IMR-90 (cell line): ENCODE measurements around the gene HBM. TPM values are rescaled to one million over a fixed set of nuclear protein-coding genes. Genes with fewer than 3 reads are reported as not detected.

Experiments
- ATAC-seq: fragments of 200-7000 bp; cut with Tn5 transposase; 2 replicates; pipeline ENCODE4 v1.9.1; 2020; ENCODE audit warnings: low read depth, mild to moderate bottlenecking, moderate library complexity
- BruUV-seq: library from RNA; stranded (reverse); fragments of 400-500 nt; replicated peaks from 2 replicates; lab custom pipeline; 2021; lab: Mats Ljungman, UMichigan
- CTCF ChIA-PET: fragments of 300-600 bp; formaldehyde crosslinking; extraction: SDS; loops from one replicate; lab custom pipeline; 2021; ENCODE audit warnings: antibody characterized with exemption; lab: Yijun Ruan, JAX
- POLR2A ChIA-PET: fragments of 300-600 bp; sonication (Branson Sonifier 250); formaldehyde crosslinking; loops from one replicate; lab custom pipeline; 2022; ENCODE audit warnings: antibody characterized with exemption; ENCODE audit not compliant: unreplicated experiment; lab: Charles Lee
- DNase-seq: peaks from one replicate; pipeline ENCODE4 v3.0.0; 2013
- H2AFZ ChIP-seq: replicated peaks from 2 replicates; pipeline ENCODE3; 2013; ENCODE audit warnings: low read length, mild to moderate bottlenecking; ENCODE audit not compliant: poor library complexity
- H2AK5ac ChIP-seq: 2 replicates; pipeline ENCODE4 v1.6.1; 2013; ENCODE audit warnings: low read depth, low read length, inconsistent platforms
- H2AK9ac ChIP-seq: replicated peaks from 2 replicates; pipeline ENCODE3; 2013; ENCODE audit warnings: mild to moderate bottlenecking, low read depth, low read length, moderate library complexity; ENCODE audit not compliant: poor library complexity
- H2BK120ac ChIP-seq: 2 replicates; pipeline ENCODE4 v1.6.1; 2013; ENCODE audit warnings: low read depth, low read length, inconsistent platforms
- H2BK15ac ChIP-seq: 3 replicates; pipeline ENCODE4 v1.6.1; 2013; ENCODE audit warnings: low read depth, low read length, inconsistent platforms
- H2BK20ac ChIP-seq: 2 replicates; pipeline ENCODE4 v1.6.1; 2013; ENCODE audit warnings: low read depth, mild to moderate bottlenecking, inconsistent platforms, low read length, moderate library complexity
- H2BK5ac ChIP-seq: 2 replicates; pipeline ENCODE4 v1.6.1; 2013; ENCODE audit warnings: mild to moderate bottlenecking, low read depth, low read length, inconsistent platforms; ENCODE audit not compliant: poor library complexity, severe bottlenecking
- H3K14ac ChIP-seq: replicated peaks from 2 replicates; pipeline ENCODE4 v1.6.1; 2013; ENCODE audit warnings: low read depth, low read length, inconsistent platforms
- H3K18ac ChIP-seq: 2 replicates; pipeline ENCODE4 v1.6.1; 2013; ENCODE audit warnings: low read depth, low read length, control low read depth
- H3K23ac ChIP-seq: 2 replicates; pipeline ENCODE4 v1.6.1; 2013; ENCODE audit warnings: low read depth, low read length, inconsistent platforms
- H3K27ac ChIP-seq: 2 replicates; pipeline ENCODE4 v1.5.1; 2013; ENCODE audit warnings: mild to moderate bottlenecking, control low read depth, low read length; ENCODE audit not compliant: insufficient read depth
- H3K27me3 ChIP-seq: 2 replicates; pipeline ENCODE4 v1.6.1; 2013; ENCODE audit warnings: low read length; ENCODE audit not compliant: control insufficient read depth, insufficient read depth
- H3K36me3 ChIP-seq: 2 replicates; pipeline ENCODE4 v1.6.1; 2013; ENCODE audit warnings: low read length, mixed read lengths; ENCODE audit not compliant: control insufficient read depth, insufficient read depth
- H3K4ac ChIP-seq: 2 replicates; pipeline ENCODE4 v1.6.1; 2013; ENCODE audit warnings: low read depth, low read length, inconsistent platforms
- H3K4me1 ChIP-seq: 2 replicates; pipeline ENCODE4 v1.6.1; 2013; ENCODE audit warnings: low read length, mixed read lengths; ENCODE audit not compliant: control insufficient read depth, insufficient read depth
- H3K4me2 ChIP-seq: 2 replicates; pipeline ENCODE4 v1.6.1; 2013; ENCODE audit warnings: low read depth, mild to moderate bottlenecking, control low read depth, low read length, moderate library complexity
- H3K4me3 ChIP-seq: 2 replicates; pipeline ENCODE4 v1.5.1; 2013; ENCODE audit warnings: low read depth, mild to moderate bottlenecking, control low read depth, low read length, moderate library complexity; ENCODE audit not compliant: insufficient read depth
- H3K56ac ChIP-seq: 2 replicates; pipeline ENCODE4 v1.6.1; 2013; ENCODE audit warnings: low read length, inconsistent platforms; ENCODE audit not compliant: insufficient read depth; ENCODE audit errors: extremely low read depth
- H3K79me1 ChIP-seq, 2 experiments: 2 replicates each; pipeline ENCODE4 v1.6.1; 2013; ENCODE audit warnings: low read length in 2 of 2, inconsistent platforms in 1 of 2, low read depth in 1 of 2
- H3K9ac ChIP-seq: 2 replicates; pipeline ENCODE4 v1.6.1; 2013; ENCODE audit warnings: low read depth, low read length, control low read depth
- H3K9me1 ChIP-seq: 2 replicates; pipeline ENCODE4 v1.6.1; 2013; ENCODE audit warnings: low read length, inconsistent platforms; ENCODE audit not compliant: insufficient read depth
- H3K9me3 ChIP-seq: 2 replicates; pipeline ENCODE4 v1.6.1; 2013; ENCODE audit warnings: low read length; ENCODE audit not compliant: control insufficient read depth, insufficient read depth
- H4K20me1 ChIP-seq: 2 replicates; pipeline ENCODE4 v1.6.1; 2013; ENCODE audit warnings: low read length, inconsistent platforms; ENCODE audit not compliant: insufficient read depth
- H4K5ac ChIP-seq: 2 replicates; pipeline ENCODE4 v1.6.1; 2013; ENCODE audit warnings: mild to moderate bottlenecking, low read depth, low read length, control low read depth
- H4K8ac ChIP-seq, 2 experiments: 2 replicates each; pipeline ENCODE4 v1.6.1; 2013; ENCODE audit warnings: low read depth in 2 of 2, low read length in 2 of 2, control low read depth in 1 of 2, inconsistent platforms in 1 of 2
- H4K91ac ChIP-seq: 2 replicates; pipeline ENCODE4 v1.6.1; 2013; ENCODE audit warnings: low read depth, low read length, inconsistent platforms; ENCODE audit not compliant: insufficient read depth
- CEBPB ChIP-seq: IDR thresholded peaks from 2 replicates; pipeline ENCODE4 v1.6.1; 2012; ENCODE audit warnings: low read depth, low read length, improper control_type of control experiment
- CHD1 ChIP-seq: IDR thresholded peaks from 2 replicates; pipeline ENCODE4 v1.6.1; 2012; ENCODE audit warnings: low read depth, low read length, improper control_type of control experiment
- CTCF ChIP-seq: conservative IDR thresholded peaks from 2 replicates; pipeline ENCODE4 v1.5.1; 2012; ENCODE audit warnings: mild to moderate bottlenecking, low read depth, low read length, improper control_type of control experiment
- MAZ ChIP-seq: IDR thresholded peaks from 2 replicates; pipeline ENCODE4 v1.6.1; 2012; ENCODE audit warnings: low read depth, mild to moderate bottlenecking, low read length, improper control_type of control experiment, moderate library complexity, borderline replicate concordance
- RFX5 ChIP-seq: IDR thresholded peaks from 2 replicates; pipeline ENCODE4 v1.8.0; 2012; ENCODE audit warnings: low read depth, mild to moderate bottlenecking, low read length, moderate library complexity
- SMC3 ChIP-seq: fragments of 150-350 bp; IDR thresholded peaks from 2 replicates; pipeline ENCODE4 v1.6.1; 2016; ENCODE audit warnings: low read depth, mild to moderate bottlenecking, antibody characterized with exemption, low read length, moderate library complexity
- USF2 ChIP-seq: fragments of 150-350 bp; IDR thresholded peaks from 2 replicates; pipeline ENCODE4 v1.6.1; 2017; ENCODE audit warnings: mild to moderate bottlenecking, antibody characterized with exemption, low read length, low read depth
- WGBS, 2 experiments: methylation state at CpG; one replicate each; pipeline versions ENCODE4 v1.1.5 to v1.1.7; 2013; ENCODE audit warnings: missing lambda C conversion rate in 2 of 2; ENCODE audit not compliant: insufficient read length in 1 of 2; ENCODE audit errors: extremely low coverage in 2 of 2; 5-methylcytosine and 5-hydroxymethylcytosine counted together
- dilution Hi-C: fragments of 300-500 bp; cut with HindIII; formaldehyde crosslinking; loops from one replicate; pipeline ENCODE4 v1.14.3; 2018; ENCODE audit warnings: low sequenced_read_pairs; ENCODE audit not compliant: unreplicated experiment
- in situ Hi-C: fragments of 300-500 bp; cut with MboI; formaldehyde crosslinking; loops from 3 replicates; pipeline ENCODE4 v1.14.3; 2019; ENCODE audit warnings: low sequenced_read_pairs, inconsistent platforms, mixed read lengths
- intact Hi-C: fragments of 100-400 bp; cut with micrococcal nuclease; formaldehyde crosslinking; loops from 2 replicates; pipeline ENCODE4 v1.10.0; 2022
- polyA plus RNA-seq, 3 experiments: library from polyadenylated mRNA; depleted of rRNA; stranded (reverse); fragments of >200 nt; gene quantifications; 2 replicates each; pipeline ENCODE4 v1.2.3, GENCODE V29; 2012; ENCODE audit warnings: low replicate concordance in 1 of 3
- total RNA-seq: library from RNA; depleted of rRNA; stranded (reverse); fragments of >200 nt; gene quantifications from 2 replicates; pipeline ENCODE4 v1.2.3, GENCODE V29; 2012

HBM gene
- total and polyA plus RNA-seq, 2 of the 4 experiments (the other 2 are of a cell fraction), result not detected

GRCh38 chr16:133716-134115, 32.1 kb upstream of the HBM start:
- no peak overlapping the region for H3K27ac ChIP-seq
- no peak overlapping the region for H2AK9ac ChIP-seq
- H4K5ac ChIP-seq, result no peak overlapping the region
- H2AFZ ChIP-seq, result no peak overlapping the region
- BruUV-seq, result no TSS peak
- no peak overlapping the region for H4K91ac ChIP-seq
- H3K14ac ChIP-seq, result no peak overlapping the region
- peaks cover 4% of the 10 kb centered on the region; the same call in 1 of the 2 replicates for H3K9me1 ChIP-seq
- H3K56ac ChIP-seq, result no peak overlapping the region
- peaks cover 4% of the 10 kb centered on the region; the same call in 1 of the 2 replicates for H3K4me1 ChIP-seq
- no peaks in the 10 kb centered on the region for H3K36me3 ChIP-seq
- DNase-seq (no peak), ATAC-seq (no peak)
- no CpG with 5 or more reads among the region's 2 CpGs for WGBS, 2 experiments
- in situ Hi-C loops, result no loop called here
- intact Hi-C loops, result no loop called here
- H2BK5ac ChIP-seq, result no peak overlapping the region
- no peak overlapping the region for H3K4ac ChIP-seq
- no peak overlapping the region for H3K23ac ChIP-seq
- H3K18ac ChIP-seq, result no peak overlapping the region
- no peaks in the 10 kb centered on the region for H3K9me3 ChIP-seq
- H3K9ac ChIP-seq, result no peak overlapping the region
- H2BK20ac ChIP-seq, result no peak overlapping the region
- ChIA-PET CTCF (interaction anchor here (2.5 kb wide), 1 partner anchor 16 kb away, joined by 7 read pairs; no protein-coding TSS in a partner anchor), POLR2A (no interaction called here)
- no peak overlapping the region for H2AK5ac ChIP-seq
- no peak overlapping the region for H2BK120ac ChIP-seq
- dilution Hi-C loops, result no loop called here
- H3K4me2 ChIP-seq, result no peak overlapping the region
- TF ChIP-seq CHD1, result no peak
- no peak for TF ChIP-seq USF2
- TF ChIP-seq MAZ, result no peak
- no peak for TF ChIP-seq CEBPB
- TF ChIP-seq RFX5, result no peak
- TF ChIP-seq CTCF, result no peak
- TF ChIP-seq SMC3, result no peak
- no peaks in the 10 kb centered on the region for H3K27me3 ChIP-seq
- H2BK15ac ChIP-seq, result no peak overlapping the region
- peaks cover 39 to 69% of the 10 kb centered on the region in 2 experiments for H3K79me1 ChIP-seq
- no peak overlapping the region for H4K8ac ChIP-seq
- H4K20me1 ChIP-seq, result peaks cover 23% of the 10 kb centered on the region
- no peak overlapping the region for H3K4me3 ChIP-seq
